Colon (tissue), 2 donors: ENCODE measurements around the gene MRNIP.
"Not testable (repeated sequence)": the region's sequence is repeated elsewhere in the genome, so short reads cannot be mapped to it uniquely, and the experiment has no call there.

Source experiments
- FAIRE-seq: peaks from 2 replicates; lab custom pipeline; 2012; peaks lifted over from hg19 to GRCh38; lab: Jason Lieb, UNC
- donor health status: control.
- donor health status: control.

The MRNIP gene

DNA sequence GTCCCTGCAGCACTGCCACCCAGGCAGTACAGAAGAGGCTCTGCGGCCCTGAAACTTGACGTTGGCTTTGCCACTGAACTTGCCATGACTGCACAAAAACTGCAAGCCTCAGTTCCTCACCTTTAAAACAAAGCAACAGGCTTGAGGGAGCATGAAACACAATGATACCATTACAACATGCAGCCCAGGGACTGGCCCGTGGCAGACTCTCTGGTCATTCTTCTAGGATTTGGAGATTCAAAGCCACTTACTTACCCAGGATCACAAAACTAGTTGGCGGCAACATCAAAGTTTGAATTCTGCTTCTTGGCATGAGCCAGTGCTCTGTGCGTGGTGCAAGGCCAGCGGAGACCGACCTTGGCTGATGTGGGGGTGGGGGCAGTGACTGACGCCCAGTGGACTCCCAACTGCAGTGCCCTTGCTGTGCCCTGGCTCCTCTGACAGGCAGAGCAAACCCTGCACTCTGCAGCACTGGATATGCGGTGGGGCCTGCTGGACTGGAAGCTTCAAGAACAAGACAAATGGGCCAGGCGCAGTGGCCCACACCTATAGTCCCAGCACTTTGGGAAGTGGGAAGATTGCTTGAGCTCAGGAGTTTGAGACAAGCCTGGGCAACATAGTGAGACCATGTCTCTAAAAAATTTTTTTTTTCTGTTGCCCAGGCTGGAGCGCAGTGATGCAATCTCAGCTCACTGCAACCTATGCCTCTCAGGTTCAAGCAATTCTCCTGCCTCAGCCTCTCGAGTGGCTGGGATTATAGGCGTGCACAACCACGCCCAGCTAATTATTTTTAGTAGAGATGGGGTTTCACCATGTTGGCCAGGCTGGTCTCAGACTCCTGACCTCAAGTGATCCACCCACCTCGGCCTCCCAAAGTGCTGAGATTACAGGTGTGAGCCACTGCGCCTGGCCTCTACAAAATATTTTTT, 19.0 kb downstream of the MRNIP start:
- FAIRE-seq, result no peak

DNA sequence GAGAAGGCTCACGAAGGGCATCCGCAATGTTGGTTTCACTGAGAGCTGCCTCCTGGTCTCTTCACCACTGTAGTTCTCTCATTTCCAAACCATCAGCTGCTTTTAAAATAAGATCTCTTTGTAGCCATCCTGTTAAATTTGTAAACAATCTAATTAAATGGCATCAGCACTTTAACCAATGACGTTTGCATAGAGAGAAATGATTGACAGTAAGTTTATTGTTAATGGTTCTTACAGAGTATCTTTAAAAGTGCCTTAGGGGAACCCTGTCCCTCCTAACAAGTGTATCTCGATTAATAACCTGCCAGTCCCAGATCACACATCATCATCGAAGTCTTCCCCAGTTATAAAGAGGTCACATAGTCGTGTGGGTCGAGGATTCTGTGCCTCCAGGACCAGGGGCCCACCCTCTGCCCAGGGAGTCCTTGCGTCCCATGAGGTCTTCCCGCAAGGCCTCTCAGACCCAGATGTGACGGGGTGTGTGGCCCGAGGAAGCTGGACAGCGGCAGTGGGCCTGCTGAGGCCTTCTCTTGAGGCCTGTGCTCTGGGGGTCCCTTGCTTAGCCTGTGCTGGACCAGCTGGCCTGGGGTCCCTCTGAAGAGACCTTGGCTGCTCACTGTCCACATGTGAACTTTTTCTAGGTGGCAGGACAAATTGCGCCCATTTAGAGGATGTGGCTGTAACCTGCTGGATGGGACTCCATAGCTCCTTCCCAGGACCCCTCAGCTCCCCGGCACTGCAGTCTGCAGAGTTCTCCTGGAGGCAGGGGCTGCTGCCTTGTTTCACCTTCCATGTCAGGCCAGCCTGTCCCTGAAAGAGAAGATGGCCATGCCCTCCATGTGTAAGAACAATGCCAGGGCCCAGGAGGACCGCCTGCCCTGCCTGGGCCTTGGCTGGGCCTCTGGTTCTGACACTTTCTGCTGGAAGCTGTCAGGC, 21.3 kb downstream of the MRNIP start:
- FAIRE-seq, result no peak

- FAIRE-seq, result no peak
Measured at GRCh38 chr5:179836225-179837019, 22.2 kb downstream of the MRNIP start.

GRCh38 chr5:179834871-179835270, 23.7 kb downstream of the MRNIP start:
- FAIRE-seq, result not testable (repeated sequence)

GRCh38 chr5:179834120-179834519, 24.5 kb downstream of the MRNIP start:
- no peak for FAIRE-seq

DNA sequence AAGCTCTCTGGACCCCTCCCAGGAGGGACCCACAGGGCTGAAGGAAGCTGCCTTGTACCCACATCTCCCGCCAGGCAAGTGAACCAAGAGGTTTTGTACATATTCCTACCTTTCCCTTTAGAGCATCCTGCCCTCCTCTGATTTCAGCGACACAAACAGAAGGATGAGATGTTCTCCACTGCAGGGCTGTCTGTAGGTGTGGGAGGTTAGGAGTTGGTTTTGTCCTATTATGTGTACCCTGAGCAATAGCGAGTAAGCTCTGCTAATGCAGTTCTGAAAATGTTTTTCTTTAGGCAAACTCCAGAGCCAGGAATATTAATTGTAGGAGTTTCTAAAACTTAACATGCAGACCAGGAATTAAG, 24.9 kb downstream of the MRNIP start:
- FAIRE-seq, result no peak

GRCh38 chr5:179833056-179833708, 25.4 kb downstream of the MRNIP start:
- FAIRE-seq, result no peak

DNA sequence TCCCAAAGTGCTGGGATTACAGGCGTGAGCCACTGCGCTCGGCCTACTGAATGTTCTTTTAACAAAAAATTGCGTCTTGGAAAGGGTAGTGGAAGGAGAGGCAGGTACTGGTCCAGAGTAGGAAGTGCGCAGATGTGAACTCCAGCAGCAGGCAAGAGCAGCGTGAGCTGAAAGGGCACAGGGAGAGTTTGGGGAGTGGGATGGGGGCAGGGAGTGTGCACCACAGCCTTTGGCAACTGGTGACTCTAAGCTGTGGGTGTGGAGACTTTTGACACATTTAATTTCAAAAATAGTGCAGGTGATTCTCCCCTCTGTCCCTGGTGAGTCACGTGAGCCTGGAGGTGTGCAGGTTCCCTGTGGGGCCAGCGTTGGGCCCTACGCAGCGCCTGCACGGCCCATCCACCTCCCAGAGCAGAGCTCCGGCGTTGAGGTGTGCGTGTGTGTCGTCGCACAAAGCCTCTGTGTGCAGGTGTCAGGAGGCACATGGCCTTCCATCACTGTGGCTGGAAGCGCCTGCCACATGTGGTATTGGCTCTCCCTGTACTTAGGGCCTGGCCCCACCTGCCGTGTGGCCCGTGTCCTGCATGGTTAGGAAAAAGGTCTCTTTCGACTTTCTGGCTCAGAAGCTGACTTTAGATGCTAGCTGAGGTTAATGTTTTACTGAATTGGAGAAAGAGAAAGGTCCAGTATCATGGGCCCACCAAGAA, 26.4 kb downstream of the MRNIP start:
- FAIRE-seq, result no peak

DNA sequence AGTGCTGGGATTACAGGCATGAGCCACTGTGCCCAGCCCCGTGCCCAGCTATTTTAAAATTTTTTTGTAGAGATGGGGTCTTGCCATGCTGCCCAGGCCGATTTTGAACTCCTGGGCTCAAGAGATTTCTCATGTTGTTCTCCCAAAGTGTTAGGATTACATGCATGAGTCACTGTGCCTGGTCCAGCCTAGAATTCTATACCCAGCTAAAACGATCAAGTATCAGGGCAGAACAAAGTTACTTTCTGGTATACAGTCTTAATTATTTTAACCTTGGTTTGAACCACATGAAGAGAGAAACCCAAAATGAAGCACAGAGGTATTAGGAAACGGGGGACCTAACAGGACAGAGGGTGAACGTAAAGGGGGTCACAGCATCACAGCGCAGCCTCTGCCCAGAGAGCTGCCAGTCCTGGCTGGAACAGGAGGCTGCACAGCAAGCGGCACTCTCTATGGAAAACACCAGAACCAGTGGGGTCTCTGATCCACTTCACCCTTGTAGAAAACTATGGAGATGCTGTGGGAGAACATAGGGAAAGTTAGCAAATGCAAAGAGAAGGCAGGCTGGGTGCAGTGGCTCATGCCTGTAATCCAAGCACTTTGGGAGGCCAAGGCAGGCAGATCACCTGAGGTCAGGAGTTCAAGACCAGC, 27.7 kb downstream of the MRNIP start:
- no peak for FAIRE-seq

GRCh38 chr5:179829732-179830435, 28.7 kb downstream of the MRNIP start:
- no peak for FAIRE-seq

GRCh38 chr5:179828756-179829421, 29.7 kb downstream of the MRNIP start:
- no peak for FAIRE-seq

DNA sequence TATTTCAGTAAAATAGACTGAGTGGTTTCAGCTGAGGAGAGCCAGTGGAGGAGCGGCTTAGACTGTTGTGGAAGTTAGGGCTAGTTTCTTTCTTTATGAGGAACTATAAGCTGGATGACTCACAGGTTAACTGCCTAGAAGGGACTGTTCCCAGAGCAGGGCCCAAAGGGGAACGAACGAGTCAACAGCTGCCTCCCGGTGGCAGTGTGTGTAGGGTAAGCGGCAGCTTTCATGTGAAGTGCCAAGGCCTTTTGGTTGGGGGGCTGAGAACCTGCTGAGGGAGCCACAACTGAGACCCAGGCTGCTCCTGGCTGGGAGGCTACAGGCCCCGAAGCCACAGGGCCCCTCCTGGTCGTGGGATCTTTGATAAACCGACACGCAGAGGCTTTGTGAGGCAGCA, 30.9 kb downstream of the MRNIP start:
- no peak for FAIRE-seq

DNA sequence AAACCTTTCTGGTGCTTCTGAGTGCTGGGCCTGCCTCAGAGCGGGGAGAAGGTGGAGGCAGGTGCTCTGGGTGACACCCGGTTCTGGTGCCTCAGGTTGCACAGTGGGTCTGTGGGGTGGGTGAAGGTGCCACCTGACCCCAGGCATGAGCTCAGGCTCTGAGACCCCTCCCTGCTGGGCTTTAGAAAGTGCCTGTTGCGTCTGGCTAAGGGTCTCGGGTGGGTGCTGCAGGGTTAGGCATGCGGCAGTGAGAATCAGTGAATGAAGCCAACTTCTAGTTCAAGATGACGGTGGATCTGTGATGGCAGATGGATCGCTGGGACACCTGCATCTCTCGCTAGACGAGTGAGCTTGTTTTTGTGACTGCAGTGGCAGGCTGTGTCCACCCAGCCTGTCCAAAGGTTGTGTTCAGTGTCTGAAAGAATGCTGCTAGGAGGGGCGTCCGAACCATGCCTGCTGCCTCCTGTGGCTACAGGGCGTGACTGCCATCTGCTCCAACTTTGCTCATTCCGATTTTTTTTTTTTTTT, 32.9 kb downstream of the MRNIP start:
- no peak for FAIRE-seq

DNA sequence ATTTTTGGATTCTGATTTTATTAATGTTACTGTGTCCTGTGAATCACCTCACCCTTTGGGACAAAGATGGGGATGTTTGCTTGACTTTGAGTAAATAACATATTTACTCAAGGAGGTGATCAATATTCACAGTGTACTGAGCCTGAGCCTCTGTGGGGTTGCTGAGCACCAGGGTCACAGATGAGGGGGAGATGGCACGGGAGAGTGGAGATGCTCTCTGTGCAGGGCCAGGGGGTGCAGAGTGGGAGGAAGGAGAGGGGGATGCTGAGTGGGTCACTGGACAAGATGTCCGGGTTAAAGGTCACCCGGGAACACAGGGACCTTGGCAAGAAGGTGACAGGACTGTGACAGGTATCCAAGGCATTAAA, 33.9 kb downstream of the MRNIP start:
- FAIRE-seq, result no peak

DNA sequence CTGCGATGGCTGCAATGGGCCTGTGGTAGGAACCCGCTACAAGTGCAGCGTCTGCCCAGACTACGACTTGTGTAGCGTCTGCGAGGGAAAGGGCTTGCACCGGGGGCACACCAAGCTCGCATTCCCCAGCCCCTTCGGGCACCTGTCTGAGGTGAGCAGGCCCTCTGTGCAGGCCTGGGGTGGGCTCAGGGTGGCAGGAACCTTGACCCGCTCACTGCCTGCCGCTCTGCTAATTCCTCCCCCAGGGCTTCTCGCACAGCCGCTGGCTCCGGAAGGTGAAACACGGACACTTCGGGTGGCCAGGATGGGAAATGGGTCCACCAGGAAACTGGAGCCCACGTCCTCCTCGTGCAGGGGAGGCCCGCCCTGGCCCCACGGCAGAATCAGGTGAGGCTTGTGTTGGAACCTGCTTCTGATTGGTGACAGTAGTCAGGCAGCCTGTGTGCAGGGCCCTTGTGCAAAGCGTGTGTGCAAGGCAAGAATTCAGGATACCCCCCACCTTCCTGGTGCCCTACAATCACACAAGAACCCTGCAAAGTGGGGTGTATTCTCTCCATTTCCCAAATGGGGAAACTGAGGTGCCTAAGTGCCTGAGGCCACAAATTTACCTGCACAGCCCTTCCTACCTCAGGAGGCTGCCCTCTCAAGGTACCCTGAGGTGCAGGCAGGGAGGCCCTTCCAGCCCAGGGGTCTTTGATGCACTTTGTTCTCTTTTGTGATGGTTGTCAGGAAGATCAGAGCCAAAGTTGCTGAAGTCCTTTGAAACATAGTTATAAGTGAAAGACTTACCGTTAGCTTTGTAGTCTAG, 34.5 kb downstream of the MRNIP start:
- no peak for FAIRE-seq

DNA sequence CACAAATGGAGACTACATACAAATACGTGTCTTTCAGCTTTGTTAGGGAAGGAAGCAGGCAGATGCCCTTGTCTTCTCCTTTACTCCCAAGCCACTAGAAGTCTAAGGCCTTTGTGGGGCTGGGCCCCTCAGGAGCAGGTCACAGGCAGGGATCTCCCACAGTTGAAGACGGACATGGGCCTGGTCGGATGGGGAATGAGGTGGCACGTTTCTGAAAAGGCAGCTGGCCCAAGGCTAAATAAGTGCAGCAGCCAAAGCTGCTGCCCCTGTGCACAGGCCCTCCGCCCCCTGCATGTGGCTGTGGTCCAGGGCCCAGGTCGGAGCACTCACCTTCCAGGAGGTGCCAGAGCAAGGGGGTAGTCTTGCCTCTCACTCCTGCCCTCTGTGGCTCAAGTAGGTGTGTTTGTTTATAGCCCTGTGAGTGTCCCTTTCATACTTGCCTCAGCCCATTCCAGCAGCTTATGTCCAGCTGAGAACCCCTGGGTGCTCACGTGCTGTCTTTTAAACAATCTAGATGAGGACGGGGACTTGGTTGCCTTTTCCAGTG, 36.1 kb downstream of the MRNIP start:
- no peak for FAIRE-seq

GRCh38 chr5:179822059-179822432, 36.6 kb downstream of the MRNIP start:
- FAIRE-seq, result no peak
